PFSK-1 (cell line): Measurements from ENCODE around the gene TNFAIP8L3.

ENCODE experiments used
- POLR2AphosphoS5 ChIP-seq: IDR thresholded peaks from 2 replicates; pipeline ENCODE4 v1.6.1; 2012; ENCODE audit warnings: low read depth, mild to moderate bottlenecking, control low read depth, low read length, moderate library complexity
- SIN3A ChIP-seq: IDR thresholded peaks from 2 replicates; pipeline ENCODE4 v1.6.1; 2012; ENCODE audit warnings: mild to moderate bottlenecking, low read length, moderate library complexity, borderline replicate concordance; ENCODE audit not compliant: insufficient read depth
- TAF1 ChIP-seq: IDR thresholded peaks from 2 replicates; pipeline ENCODE4 v1.6.1; 2012; ENCODE audit warnings: low read length, control low read depth, borderline replicate concordance; ENCODE audit not compliant: insufficient read depth
- TF ChIP-seq, protein P1 (sequence below), 2 experiments: IDR thresholded peaks; 2 replicates each; pipeline versions ENCODE4 v1.6.1 to v1.8.0; 2011 to 2012; ENCODE audit warnings: low read depth in 2 of 2, low read length in 2 of 2, control low read depth in 1 of 2, inconsistent platforms in 1 of 2, mild to moderate bottlenecking in 1 of 2, moderate library complexity in 1 of 2; ENCODE audit not compliant: insufficient read depth in 1 of 2

DNA sequence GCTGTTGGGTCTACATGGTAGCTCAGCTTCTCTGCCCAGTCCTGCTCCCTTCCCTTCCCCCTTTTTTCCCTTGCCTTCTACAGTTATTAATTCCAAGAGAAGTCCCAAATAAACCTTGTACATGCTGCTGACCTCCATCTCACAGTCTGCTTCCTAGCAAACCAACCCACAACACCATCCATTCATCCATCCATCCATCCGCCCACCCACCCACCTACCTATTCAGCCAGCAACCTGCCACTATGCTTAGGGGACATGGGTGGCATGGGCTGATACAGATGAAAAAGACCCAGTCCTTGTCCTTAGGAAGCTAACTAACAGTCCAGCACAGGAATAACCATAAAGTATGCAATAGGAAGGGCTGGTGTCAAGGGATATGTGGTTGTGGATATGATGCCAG is 5.7 kb downstream of the TNFAIP8L3 start:
- TF ChIP-seq, protein P1, sequence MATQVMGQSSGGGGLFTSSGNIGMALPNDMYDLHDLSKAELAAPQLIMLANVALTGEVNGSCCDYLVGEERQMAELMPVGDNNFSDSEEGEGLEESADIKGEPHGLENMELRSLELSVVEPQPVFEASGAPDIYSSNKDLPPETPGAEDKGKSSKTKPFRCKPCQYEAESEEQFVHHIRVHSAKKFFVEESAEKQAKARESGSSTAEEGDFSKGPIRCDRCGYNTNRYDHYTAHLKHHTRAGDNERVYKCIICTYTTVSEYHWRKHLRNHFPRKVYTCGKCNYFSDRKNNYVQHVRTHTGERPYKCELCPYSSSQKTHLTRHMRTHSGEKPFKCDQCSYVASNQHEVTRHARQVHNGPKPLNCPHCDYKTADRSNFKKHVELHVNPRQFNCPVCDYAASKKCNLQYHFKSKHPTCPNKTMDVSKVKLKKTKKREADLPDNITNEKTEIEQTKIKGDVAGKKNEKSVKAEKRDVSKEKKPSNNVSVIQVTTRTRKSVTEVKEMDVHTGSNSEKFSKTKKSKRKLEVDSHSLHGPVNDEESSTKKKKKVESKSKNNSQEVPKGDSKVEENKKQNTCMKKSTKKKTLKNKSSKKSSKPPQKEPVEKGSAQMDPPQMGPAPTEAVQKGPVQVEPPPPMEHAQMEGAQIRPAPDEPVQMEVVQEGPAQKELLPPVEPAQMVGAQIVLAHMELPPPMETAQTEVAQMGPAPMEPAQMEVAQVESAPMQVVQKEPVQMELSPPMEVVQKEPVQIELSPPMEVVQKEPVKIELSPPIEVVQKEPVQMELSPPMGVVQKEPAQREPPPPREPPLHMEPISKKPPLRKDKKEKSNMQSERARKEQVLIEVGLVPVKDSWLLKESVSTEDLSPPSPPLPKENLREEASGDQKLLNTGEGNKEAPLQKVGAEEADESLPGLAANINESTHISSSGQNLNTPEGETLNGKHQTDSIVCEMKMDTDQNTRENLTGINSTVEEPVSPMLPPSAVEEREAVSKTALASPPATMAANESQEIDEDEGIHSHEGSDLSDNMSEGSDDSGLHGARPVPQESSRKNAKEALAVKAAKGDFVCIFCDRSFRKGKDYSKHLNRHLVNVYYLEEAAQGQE (IDR thresholded peaks at IDR 0.05; ENCODE audit: insufficient read depth in 1 of 2, low read depth in 2 of 2, low read length in 2 of 2): no peak
- TF ChIP-seq POLR2AphosphoS5 (no peak), SIN3A (no peak), TAF1 (no peak)
